Astrocyte (in vitro differentiated cells and primary cell): ENCODE results near the gene HNRNPL. TPM values are rescaled to one million over a fixed set of nuclear protein-coding genes. Genes with fewer than 3 reads are reported as not detected.

ENCODE experiments used
- DNase-seq: peaks from one replicate; pipeline ENCODE4 v3.0.0-alpha.2; 2010; ENCODE audit warnings: low read depth
- FAIRE-seq: peaks from 2 replicates; lab custom pipeline; 2011; peaks lifted over from hg19 to GRCh38; lab: Jason Lieb, UNC
- H2AFZ ChIP-seq: 2 replicates; pipeline ENCODE4 v1.6.0; 2012; ENCODE audit warnings: low read depth, low read length, inconsistent platforms
- H3K27ac ChIP-seq: 2 replicates; pipeline ENCODE4 v1.5.1; 2011; ENCODE audit warnings: low read depth, low read length, inconsistent platforms
- H3K27me3 ChIP-seq: 2 replicates; pipeline ENCODE4 v1.6.0; 2011; ENCODE audit warnings: low read length, inconsistent platforms; ENCODE audit not compliant: insufficient read depth
- H3K36me3 ChIP-seq: 2 replicates; pipeline ENCODE4 v1.5.1; 2011; ENCODE audit warnings: low read length, inconsistent platforms; ENCODE audit not compliant: insufficient read depth
- H3K4me1 ChIP-seq: 2 replicates; pipeline ENCODE4 v1.5.1; 2011; ENCODE audit warnings: low read length, inconsistent platforms; ENCODE audit not compliant: insufficient read depth
- H3K4me2 ChIP-seq: 2 replicates; pipeline ENCODE4 v1.6.0; 2012; ENCODE audit warnings: low read length, inconsistent platforms
- H3K4me3 ChIP-seq: 2 replicates; pipeline ENCODE4 v1.5.1; 2011; ENCODE audit warnings: low read depth, mild to moderate bottlenecking, low read length, inconsistent platforms; ENCODE audit not compliant: insufficient read depth
- H3K79me2 ChIP-seq: 2 replicates; pipeline ENCODE4 v1.6.0; 2012; ENCODE audit warnings: mild to moderate bottlenecking, low read length, inconsistent platforms; ENCODE audit not compliant: insufficient read depth
- H3K9ac ChIP-seq: 2 replicates; pipeline ENCODE4 v1.6.0; 2012; ENCODE audit warnings: mild to moderate bottlenecking, low read length, inconsistent platforms
- H3K9me3 ChIP-seq: 2 replicates; pipeline ENCODE4 v1.5.1; 2012; ENCODE audit warnings: low read depth, mild to moderate bottlenecking, low read length, inconsistent platforms; ENCODE audit not compliant: insufficient read depth
- H4K20me1 ChIP-seq: 2 replicates; pipeline ENCODE4 v1.6.0; 2012; ENCODE audit warnings: low read length, inconsistent platforms; ENCODE audit not compliant: insufficient read depth
- H3K27ac Mint-ChIP-seq: one replicate; pipeline ENCODE4 v1.8.0; 2021; ENCODE audit warnings: mild to moderate bottlenecking, mixed read lengths; ENCODE audit not compliant: unreplicated experiment
- H3K27me3 Mint-ChIP-seq: one replicate; pipeline ENCODE4 v1.8.0; 2021; ENCODE audit warnings: low read depth, mixed read lengths; ENCODE audit not compliant: unreplicated experiment
- H3K36me3 Mint-ChIP-seq: one replicate; pipeline ENCODE4 v1.8.0; 2021; ENCODE audit warnings: low read depth, mixed read lengths; ENCODE audit not compliant: unreplicated experiment
- H3K4me1 Mint-ChIP-seq: one replicate; pipeline ENCODE4 v1.8.0; 2021; ENCODE audit warnings: low read depth, mixed read lengths; ENCODE audit not compliant: unreplicated experiment
- H3K4me3 Mint-ChIP-seq: one replicate; pipeline ENCODE4 v1.8.0; 2021; ENCODE audit warnings: mild to moderate bottlenecking, moderate library complexity, mixed read lengths; ENCODE audit not compliant: unreplicated experiment
- H3K9me3 Mint-ChIP-seq: one replicate; pipeline ENCODE4 v1.8.0; 2021; ENCODE audit warnings: mild to moderate bottlenecking, mixed read lengths; ENCODE audit not compliant: unreplicated experiment
- CTCF ChIP-seq: IDR thresholded peaks from 2 replicates; pipeline ENCODE4 v1.5.1; 2011; ENCODE audit warnings: low read depth, mild to moderate bottlenecking, inconsistent platforms, low read length, moderate library complexity; ENCODE audit not compliant: insufficient read depth
- EZH2 ChIP-seq: IDR thresholded peaks from 2 replicates; pipeline ENCODE4 v1.6.1; 2012; ENCODE audit warnings: mild to moderate bottlenecking, low read length, inconsistent platforms; ENCODE audit not compliant: insufficient read depth
- total RNA-seq: library from RNA; stranded (reverse); gene quantifications from 2 replicates; pipeline ENCODE4 v1.2.1, GENCODE V29; 2021

Gene HNRNPL
- total RNA-seq, 1 donor from 2014 or later: 314 TPM

- no peaks in the 10 kb centered on the region for H3K4me1 Mint-ChIP-seq
- Histone ChIP-seq H3K79me2 (no peaks in the 10 kb centered on the region), H3K36me3 (no peaks in the 10 kb centered on the region), H3K4me2 (no peak overlapping the region), H3K9me3 (no peaks in the 10 kb centered on the region), H3K27me3 (no peaks in the 10 kb centered on the region), H3K4me3 (no peak overlapping the region), H4K20me1 (no peaks in the 10 kb centered on the region), H3K9ac (no peak overlapping the region), H3K4me1 (no peaks in the 10 kb centered on the region), H3K27ac (no peak overlapping the region), H2AFZ (no peak overlapping the region)
- H3K4me3 Mint-ChIP-seq: no peak overlapping the region
- DNase-seq (no peak), FAIRE-seq (no peak)
- no peaks in the 10 kb centered on the region for H3K9me3 Mint-ChIP-seq
- TF ChIP-seq CTCF: no peak
- TF ChIP-seq EZH2: no peak
- peaks cover 3% of the 10 kb centered on the region for H3K36me3 Mint-ChIP-seq
- no peaks in the 10 kb centered on the region for H3K27me3 Mint-ChIP-seq
- no peak overlapping the region for H3K27ac Mint-ChIP-seq
These were observed 29.0 kb upstream of the HNRNPL start for GRCh38 chr19:38878575-38879399.

- peaks cover 3% of the 10 kb centered on the region for H3K36me3 Mint-ChIP-seq
- H3K79me2 ChIP-seq: no peaks in the 10 kb centered on the region
- H3K4me2 ChIP-seq: no peak within 1 kb of the TSS
- peak within 1 kb of the TSS; percentile 18 for H3K27ac Mint-ChIP-seq
- no peaks in the 10 kb centered on the region for H3K27me3 Mint-ChIP-seq
- no peak within 1 kb of the TSS for H3K4me3 ChIP-seq
- no peaks in the 10 kb centered on the region for H4K20me1 ChIP-seq
- no peak within 1 kb of the TSS for H3K4me3 Mint-ChIP-seq
- no peaks in the 10 kb centered on the region for H3K9me3 ChIP-seq
- FAIRE-seq (no peak), DNase-seq (no peak)
- H3K27ac ChIP-seq: no peak within 1 kb of the TSS
- TF ChIP-seq EZH2 (no peak), CTCF (no peak)
- no peaks in the 10 kb centered on the region for H3K9me3 Mint-ChIP-seq
- no peaks in the 10 kb centered on the region for H3K4me1 ChIP-seq
- no peak within 1 kb of the TSS for H2AFZ ChIP-seq
- no peak within 1 kb of the TSS for H3K9ac ChIP-seq
- H3K36me3 ChIP-seq: no peaks in the 10 kb centered on the region
- no peaks in the 10 kb centered on the region for H3K27me3 ChIP-seq
- H3K4me1 Mint-ChIP-seq: no peaks in the 10 kb centered on the region
These were observed 28.2 kb upstream of the HNRNPL start, which contains the start of gene RINL for GRCh38 chr19:38877781-38878574. RINL (minus strand) TSS chr19:38878275; CDS start chr19:38876742, 1,533 bp downstream.
